Activated CD4-positive, alpha-beta T cell treated with anti-CD3 and anti-CD28 coated beads, Interleukin-2, Interleukin-4, amounts not matched to agents 100 ng/mL and 50 ng/mL, durations not matched to agents 16 hours and 8 hours (primary cell): ENCODE results near the gene RANGAP1.
"Not testable (repeated sequence)": the region's sequence is repeated elsewhere in the genome, so short reads cannot be mapped to it uniquely, and the experiment has no call there.

ENCODE experiments used
- DNase-seq: peaks from one replicate; pipeline ENCODE4 v3.0.0-alpha.2; 2020; ENCODE audit warnings: low spot score

Gene RANGAP1

GRCh38 chr22:41260871-41261270, 25.1 kb downstream of the RANGAP1 start:
- no peak for DNase-seq

- DNase-seq: not testable (repeated sequence)
These were observed 26.2 kb downstream of the RANGAP1 start for GRCh38 chr22:41259756-41260155.

- no peak for DNase-seq
These were observed 28.3 kb downstream of the RANGAP1 start for GRCh38 chr22:41257696-41258095.

GRCh38 chr22:41256254-41257253, 29.4 kb downstream of the RANGAP1 start:
- DNase-seq: no peak

- DNase-seq: no peak
These were observed 31.8 kb downstream of the RANGAP1 start for GRCh38 chr22:41254230-41254629.

- no peak for DNase-seq
These were observed 33.6 kb downstream of the RANGAP1 start for GRCh38 chr22:41252365-41252764.

GRCh38 chr22:41250127-41250526, 35.9 kb downstream of the RANGAP1 start:
- no peak for DNase-seq

- no peak for DNase-seq
These were observed 36.5 kb downstream of the RANGAP1 start for GRCh38 chr22:41249442-41249841.

GRCh38 chr22:41248758-41249157, 37.2 kb downstream of the RANGAP1 start:
- DNase-seq: no peak

- no peak for DNase-seq
These were observed 37.7 kb downstream of the RANGAP1 start for GRCh38 chr22:41248314-41248713.

GRCh38 chr22:41247703-41248102, 38.3 kb downstream of the RANGAP1 start:
- DNase-seq: no peak

GRCh38 chr22:41245917-41246499, 40.0 kb downstream of the RANGAP1 start:
- DNase-seq: no peak

- DNase-seq: no peak
These were observed 42.6 kb downstream of the RANGAP1 start for GRCh38 chr22:41243361-41243760.

- no peak for DNase-seq
These were observed 43.4 kb downstream of the RANGAP1 start for GRCh38 chr22:41242396-41243117.

- DNase-seq: no peak
These were observed 44.8 kb downstream of the RANGAP1 start for GRCh38 chr22:41241133-41241676.

GRCh38 chr22:41240377-41241132, 45.4 kb downstream of the RANGAP1 start, which contains the start of gene CHADL:
Gene CHADL (minus strand): TSS chr22:41240931. CDS start chr22:41240881, 50 bp downstream.
- no peak for DNase-seq

- no peak for DNase-seq
These were observed 46.4 kb downstream of the RANGAP1 start for GRCh38 chr22:41239443-41240128.

- no peak for DNase-seq
These were observed 47.2 kb downstream of the RANGAP1 start for GRCh38 chr22:41238570-41239442.

- DNase-seq: peak; percentile 81
These were observed 48.0 kb downstream of the RANGAP1 start for GRCh38 chr22:41237707-41238569.
